Stomach (tissue), 9 donors: Measurements from ENCODE around the gene FGF12. TPM values are rescaled to one million over a fixed set of nuclear protein-coding genes. Genes with fewer than 3 reads are reported as not detected.

Experiments
- DNase-seq, 2 donors: peaks; one replicate each; pipeline versions ENCODE4 v3.0.0 to v3.0.0-alpha.2; 2013 to 2019
- H3K27ac ChIP-seq, 5 donors: fragments of 200-600 bp in 4 of 5; sonication (generic) in 4 of 5; one replicate each; pipeline ENCODE4 v1.5.1; 2013 to 2019; ENCODE audit warnings: mild to moderate bottlenecking in 1 of 5, moderate library complexity in 1 of 5
- H3K27me3 ChIP-seq, 3 donors: fragments of 200-600 bp; sonication (generic); one replicate each; pipeline ENCODE4 v1.5.1; 2017 to 2019; ENCODE audit warnings: mixed run types in 1 of 3
- H3K36me3 ChIP-seq, 4 donors: fragments of 200-600 bp; sonication (generic); 1 replicate in 3 of 4; 2 replicates in 1 of 4; pipeline ENCODE4 v1.5.1; 2016 to 2019
- H3K4me1 ChIP-seq, 4 donors: fragments of 200-600 bp; sonication (generic); one replicate each; pipeline ENCODE4 v1.5.1; 2016 to 2019
- H3K4me3 ChIP-seq, 4 donors: fragments of 200-600 bp; sonication (generic) in 3 of 4; one replicate each; pipeline ENCODE4 v1.5.1; 2016 to 2019; ENCODE audit warnings: mild to moderate bottlenecking in 1 of 4
- H3K9me3 ChIP-seq, 4 donors: fragments of 200-600 bp; sonication (generic); one replicate each; pipeline ENCODE4 v1.5.1; 2016 to 2019
- CTCF ChIP-seq, 7 experiments: fragments of 450-650 bp in 4 of 7; fragments of 200-600 bp in 3 of 7; sonication (generic) in 3 of 7; IDR thresholded peaks; one replicate each; pipeline ENCODE4 v1.5.1; 2016 to 2019; ENCODE audit warnings: antibody characterized with exemption in 7 of 7, control low read depth in 2 of 7, mild to moderate bottlenecking in 1 of 7
- EP300 ChIP-seq: sonication (generic); formaldehyde crosslinking; IDR thresholded peaks from one replicate; pipeline ENCODE4 v1.6.1; 2017; ENCODE audit warnings: antibody characterized with exemption
- POLR2A ChIP-seq, 4 donors: fragments of 450-650 bp; IDR thresholded peaks; one replicate each; pipeline ENCODE4 v1.6.1; 2016; ENCODE audit warnings: antibody characterized with exemption in 4 of 4, control low read depth in 2 of 4, mild to moderate bottlenecking in 1 of 4, moderate library complexity in 1 of 4
- POLR2AphosphoS5 ChIP-seq, 3 donors: sonication (generic); formaldehyde crosslinking; IDR thresholded peaks; one replicate each; pipeline ENCODE4 v1.6.1; 2016; ENCODE audit warnings: antibody characterized with exemption in 3 of 3
- WGBS, 5 donors: extraction: QIAGEN DNeasy Blood & Tissue Kit in 3 of 5; methylation state at CpG; one replicate each; pipeline versions ENCODE4 v1.1.5 to v1.1.7; 2013 to 2018; 5-methylcytosine and 5-hydroxymethylcytosine counted together
- intact Hi-C: fragments of 100-400 bp; cut with DNase I; formaldehyde crosslinking; loops from one replicate; pipeline ENCODE4 v1.15.1; 2023; ENCODE audit warnings: low total_unique reads
- polyA plus RNA-seq, 3 donors: library from polyadenylated mRNA; stranded (reverse); fragments of 200-250 nt; gene quantifications; one replicate each; pipeline ENCODE4 v1.2.3, GENCODE V29; 2013
- total RNA-seq, 5 donors: library from RNA; depleted of rRNA; stranded (reverse); fragments of >200 nt; gene quantifications; one replicate each; pipeline versions ENCODE4 v1.1.0 to v1.2.3, GENCODE V29; 2014 to 2016
- donor health status: healthy with polysubstance abuse.
- donor health status: Bipolar disorder and iron deficiency.
- donor health status: healthy.

The FGF12 gene
- total and polyA plus RNA-seq, 8 donors, result 0.45 to 5.0 (median 0.88) TPM; not detected in 1

GRCh38 chr3:192279664-192280063, 447.7 kb downstream of the FGF12 start:
- Histone ChIP-seq H3K36me3 (no peaks in the 10 kb centered on the region), H3K4me3 (no peak overlapping the region), H3K27ac (no peak overlapping the region), H3K4me1 (no peaks in the 10 kb centered on the region), H3K9me3 (no peaks in the 10 kb centered on the region), H3K27me3 (no peaks in the 10 kb centered on the region)
- no peak for DNase-seq
- no peak for TF ChIP-seq POLR2A (IDR thresholded peaks at IDR 0.05)
- TF ChIP-seq EP300, result no peak
- no peak for TF ChIP-seq CTCF (IDR thresholded peaks at IDR 0.05)
- TF ChIP-seq POLR2AphosphoS5 (IDR thresholded peaks at IDR 0.05), result no peak
- WGBS, 5 donors, result 65 to 91% (median 81%) methylated on average over 1 of the region's 1 CpG
- intact Hi-C loops, result no loop called here

- TF ChIP-seq EP300 (no peak), POLR2A (IDR thresholded peaks at IDR 0.05) (no peak), POLR2AphosphoS5 (IDR thresholded peaks at IDR 0.05) (no peak), CTCF (IDR thresholded peaks at IDR 0.05) (no peak)
- Histone ChIP-seq H3K4me1 (no peaks in the 10 kb centered on the region), H3K4me3 (no peak overlapping the region), H3K9me3 (no peaks in the 10 kb centered on the region), H3K27me3 (no peaks in the 10 kb centered on the region), H3K27ac (no peak overlapping the region), H3K36me3 (no peaks in the 10 kb centered on the region)
- 89 to 97% (median 93%) methylated on average over 9 of the region's 9 CpGs for WGBS, 5 donors
- no peak for DNase-seq
- intact Hi-C loops, result no loop called here
Measured at GRCh38 chr3:192277477-192277876, 449.9 kb downstream of the FGF12 start.

GRCh38 chr3:192275741-192276355, 451.5 kb downstream of the FGF12 start:
- no peak for DNase-seq
- 36 to 53% (median 43%) methylated on average over 7 of the region's 7 CpGs for WGBS, 5 donors
- TF ChIP-seq POLR2AphosphoS5 (IDR thresholded peaks at IDR 0.05), result no peak
- TF ChIP-seq EP300, result no peak
- no peak for TF ChIP-seq CTCF (IDR thresholded peaks at IDR 0.05)
- no peak for TF ChIP-seq POLR2A (IDR thresholded peaks at IDR 0.05)
- intact Hi-C loops, result no loop called here
- no peak overlapping the region for H3K27ac ChIP-seq
- H3K36me3 ChIP-seq, result no peaks in the 10 kb centered on the region
- H3K4me1 ChIP-seq, result no peaks in the 10 kb centered on the region
- no peaks in the 10 kb centered on the region for H3K27me3 ChIP-seq
- H3K9me3 ChIP-seq, result no peaks in the 10 kb centered on the region
- no peak overlapping the region for H3K4me3 ChIP-seq

GRCh38 chr3:192273697-192274010, 453.7 kb downstream of the FGF12 start:
- Histone ChIP-seq H3K9me3 (no peaks in the 10 kb centered on the region), H3K27me3 (no peaks in the 10 kb centered on the region), H3K36me3 (no peaks in the 10 kb centered on the region), H3K27ac (no peak overlapping the region), H3K4me1 (no peaks in the 10 kb centered on the region), H3K4me3 (no peak overlapping the region)
- intact Hi-C loops, result no loop called here
- WGBS, 5 donors, result 30 to 52% (median 39%) methylated on average over 3 of the region's 3 CpGs
- TF ChIP-seq EP300, result no peak
- no peak for TF ChIP-seq CTCF (IDR thresholded peaks at IDR 0.05)
- TF ChIP-seq POLR2AphosphoS5 (IDR thresholded peaks at IDR 0.05), result no peak
- no peak for TF ChIP-seq POLR2A (IDR thresholded peaks at IDR 0.05)
- DNase-seq, result peak in 1 of 2 donors; percentile 18
